ENCODE data around the gene VAV2.

VAV2 gene

DNA sequence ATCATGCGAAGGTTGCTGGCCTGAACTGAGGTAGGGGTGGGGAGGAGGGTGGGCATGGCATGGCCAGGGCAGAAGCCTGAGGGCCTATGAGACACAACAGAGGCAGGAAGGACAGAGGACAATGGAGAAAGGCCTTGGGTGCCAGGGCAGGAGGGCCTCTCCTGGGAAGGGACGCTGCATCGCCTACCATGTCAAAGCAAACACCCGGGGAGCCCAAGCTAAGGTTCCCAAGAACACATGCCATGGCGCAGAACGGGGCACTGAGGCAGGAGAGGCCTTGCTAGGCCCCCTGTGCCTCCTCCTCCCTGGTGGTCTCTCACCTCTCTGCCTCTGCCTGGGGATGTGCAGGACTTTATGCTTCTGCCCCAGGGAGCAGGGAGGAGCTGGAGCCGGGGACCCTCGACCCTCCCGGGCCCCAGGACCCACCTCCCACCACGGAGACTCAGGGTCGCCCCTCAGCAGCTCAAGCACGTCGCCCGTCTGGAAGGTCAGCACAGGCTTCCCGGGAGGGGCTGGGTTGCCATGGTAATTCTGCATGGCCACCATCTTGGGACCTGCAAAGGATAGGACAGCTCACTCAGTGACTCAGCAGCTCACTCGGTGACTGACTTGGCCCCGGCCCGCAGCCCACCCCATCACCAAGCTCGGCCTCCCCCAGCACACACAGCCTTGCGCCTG, 213.6 kb downstream of the VAV2 start:
- no peak overlapping the region for H2AFZ ChIP-seq (ENCODE audit: low read depth, low read length, severe bottlenecking)
- no peaks in the 10 kb centered on the region; the same call in 1 of the 2 replicates for H3K36me3 ChIP-seq (ENCODE audit: low read length)
- no peaks in the 10 kb centered on the region for H3K27me3 ChIP-seq (ENCODE audit: low read length)
- H3K9me2 ChIP-seq (replicated peaks; ENCODE audit: insufficient read depth, low read length): no peaks in the 10 kb centered on the region
- H3K4me2 ChIP-seq (ENCODE audit: low read depth, low read length, poor library complexity, severe bottlenecking): no peak overlapping the region
- no peak overlapping the region for H3K9ac ChIP-seq (ENCODE audit: low read length)
- H3K27ac ChIP-seq (ENCODE audit: low read depth, low read length): no peak overlapping the region
- H3K9me3 ChIP-seq (ENCODE audit: insufficient read depth, low read length): no peaks in the 10 kb centered on the region
- H4K20me1 ChIP-seq (ENCODE audit: low read depth, low read length): no peaks in the 10 kb centered on the region
- no peaks in the 10 kb centered on the region for H3K79me2 ChIP-seq (ENCODE audit: insufficient read depth, low read length)
- no peak overlapping the region for H3K4me3 ChIP-seq (ENCODE audit: insufficient read depth, low read length, poor library complexity, severe bottlenecking)
- TF ChIP-seq, protein P1, sequence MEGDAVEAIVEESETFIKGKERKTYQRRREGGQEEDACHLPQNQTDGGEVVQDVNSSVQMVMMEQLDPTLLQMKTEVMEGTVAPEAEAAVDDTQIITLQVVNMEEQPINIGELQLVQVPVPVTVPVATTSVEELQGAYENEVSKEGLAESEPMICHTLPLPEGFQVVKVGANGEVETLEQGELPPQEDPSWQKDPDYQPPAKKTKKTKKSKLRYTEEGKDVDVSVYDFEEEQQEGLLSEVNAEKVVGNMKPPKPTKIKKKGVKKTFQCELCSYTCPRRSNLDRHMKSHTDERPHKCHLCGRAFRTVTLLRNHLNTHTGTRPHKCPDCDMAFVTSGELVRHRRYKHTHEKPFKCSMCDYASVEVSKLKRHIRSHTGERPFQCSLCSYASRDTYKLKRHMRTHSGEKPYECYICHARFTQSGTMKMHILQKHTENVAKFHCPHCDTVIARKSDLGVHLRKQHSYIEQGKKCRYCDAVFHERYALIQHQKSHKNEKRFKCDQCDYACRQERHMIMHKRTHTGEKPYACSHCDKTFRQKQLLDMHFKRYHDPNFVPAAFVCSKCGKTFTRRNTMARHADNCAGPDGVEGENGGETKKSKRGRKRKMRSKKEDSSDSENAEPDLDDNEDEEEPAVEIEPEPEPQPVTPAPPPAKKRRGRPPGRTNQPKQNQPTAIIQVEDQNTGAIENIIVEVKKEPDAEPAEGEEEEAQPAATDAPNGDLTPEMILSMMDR (IDR thresholded peaks at IDR 0.05; ENCODE audit: insufficient read depth, low read length, poor library complexity, severe bottlenecking): no peak
- TF ChIP-seq EZH2phosphoT487 (conservative IDR thresholded peaks at IDR 0.05; ENCODE audit: low read length): no peak
- peaks cover 9% of the 10 kb centered on the region; the same call in 1 of the 2 replicates for H3F3A ChIP-seq (ENCODE audit: insufficient read depth)

DNA sequence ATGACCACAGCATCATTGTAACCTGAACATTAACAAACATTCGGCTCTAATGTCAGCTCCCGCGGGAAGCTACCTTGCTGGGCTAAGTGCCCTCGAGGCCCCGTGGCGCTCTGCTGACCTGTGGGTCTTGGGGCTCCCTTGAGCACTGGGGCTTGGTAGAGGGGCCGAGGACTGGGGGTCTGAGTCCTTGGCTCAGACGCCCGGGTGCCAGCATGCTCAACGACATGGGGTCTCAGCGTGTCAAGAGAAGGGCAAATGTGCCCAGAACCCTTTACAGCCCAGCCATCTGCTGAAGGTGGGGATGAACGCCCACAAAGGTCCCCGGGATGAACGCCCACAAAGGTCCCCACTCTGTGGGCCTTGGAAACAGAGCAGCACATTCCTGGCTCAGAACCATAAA, 214.3 kb downstream of the VAV2 start:
- Histone ChIP-seq H4K20me1 (ENCODE audit: low read depth, low read length) (no peaks in the 10 kb centered on the region), H3K27ac (ENCODE audit: low read depth, low read length) (no peak overlapping the region), H3K79me2 (ENCODE audit: insufficient read depth, low read length) (no peaks in the 10 kb centered on the region), H3K9me2 (replicated peaks; ENCODE audit: insufficient read depth, low read length) (no peaks in the 10 kb centered on the region), H3K9ac (ENCODE audit: low read length) (no peak overlapping the region), H3F3A (ENCODE audit: insufficient read depth) (peaks cover 5% of the 10 kb centered on the region; the same call in 1 of the 2 replicates), H3K4me3 (ENCODE audit: insufficient read depth, low read length, poor library complexity, severe bottlenecking) (no peak overlapping the region), H3K36me3 (ENCODE audit: low read length) (no peaks in the 10 kb centered on the region; the same call in 1 of the 2 replicates), H2AFZ (ENCODE audit: low read depth, low read length, severe bottlenecking) (no peak overlapping the region), H3K4me2 (ENCODE audit: low read depth, low read length, poor library complexity, severe bottlenecking) (no peak overlapping the region), H3K9me3 (ENCODE audit: insufficient read depth, low read length) (no peaks in the 10 kb centered on the region), H3K27me3 (ENCODE audit: low read length) (no peaks in the 10 kb centered on the region)
- no peak for TF ChIP-seq EZH2phosphoT487 (conservative IDR thresholded peaks at IDR 0.05; ENCODE audit: low read length)
- TF ChIP-seq, protein P1 (IDR thresholded peaks at IDR 0.05; ENCODE audit: insufficient read depth, low read length, poor library complexity, severe bottlenecking): no peak

DNA sequence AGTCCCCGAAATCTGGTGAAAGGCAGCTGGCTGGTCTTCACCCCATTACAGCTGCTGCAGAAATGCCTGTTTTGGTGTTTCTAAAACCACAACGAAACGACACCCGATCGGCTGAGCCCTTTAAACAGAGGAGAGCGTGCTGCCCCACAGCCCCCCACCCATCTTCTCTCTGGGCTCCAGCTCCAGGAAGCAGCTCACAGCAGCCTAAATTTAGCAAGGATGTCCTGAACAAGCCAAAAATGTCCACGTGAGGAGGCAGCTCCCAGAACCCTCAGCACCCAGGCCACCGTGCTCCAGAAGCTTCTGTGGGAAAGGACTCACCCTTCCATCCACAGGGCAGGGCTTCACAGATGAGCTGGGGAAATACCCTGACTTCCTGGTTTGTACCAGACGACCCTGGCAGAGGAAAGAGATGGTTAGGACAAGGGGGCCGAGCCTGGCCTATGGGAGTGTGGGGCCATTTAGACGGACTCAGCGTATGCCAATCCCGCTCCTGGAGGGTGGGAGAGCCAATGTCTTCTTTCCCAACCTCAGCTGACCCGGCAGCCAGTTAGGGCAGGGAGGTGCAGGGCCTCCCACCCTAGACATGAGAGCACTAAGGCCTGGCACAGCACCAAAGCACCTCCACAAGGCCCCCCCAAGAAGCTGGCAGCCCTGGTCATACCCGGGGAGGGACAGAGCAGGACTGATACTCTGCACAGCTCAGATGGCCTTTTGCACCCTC, 214.9 kb downstream of the VAV2 start:
- H3K4me3 ChIP-seq (ENCODE audit: insufficient read depth, low read length, poor library complexity, severe bottlenecking): no peak overlapping the region
- H3K4me2 ChIP-seq (ENCODE audit: low read depth, low read length, poor library complexity, severe bottlenecking): no peak overlapping the region
- no peaks in the 10 kb centered on the region for H3K9me2 ChIP-seq (replicated peaks; ENCODE audit: insufficient read depth, low read length)
- no peak overlapping the region for H3K27ac ChIP-seq (ENCODE audit: low read depth, low read length)
- no peaks in the 10 kb centered on the region for H3F3A ChIP-seq (ENCODE audit: insufficient read depth)
- no peaks in the 10 kb centered on the region for H3K79me2 ChIP-seq (ENCODE audit: insufficient read depth, low read length)
- no peaks in the 10 kb centered on the region for H4K20me1 ChIP-seq (ENCODE audit: low read depth, low read length)
- no peaks in the 10 kb centered on the region for H3K27me3 ChIP-seq (ENCODE audit: low read length)
- no peak overlapping the region for H2AFZ ChIP-seq (ENCODE audit: low read depth, low read length, severe bottlenecking)
- TF ChIP-seq, protein P1 (IDR thresholded peaks at IDR 0.05; ENCODE audit: insufficient read depth, low read length, poor library complexity, severe bottlenecking): no peak
- no peak for TF ChIP-seq EZH2phosphoT487 (conservative IDR thresholded peaks at IDR 0.05; ENCODE audit: low read length)
- H3K9me3 ChIP-seq (ENCODE audit: insufficient read depth, low read length): no peaks in the 10 kb centered on the region
- no peaks in the 10 kb centered on the region; the same call in 1 of the 2 replicates for H3K36me3 ChIP-seq (ENCODE audit: low read length)
- H3K9ac ChIP-seq (ENCODE audit: low read length): no peak overlapping the region
